OCI-LY3 (cell line): ENCODE measurements around the gene CDR2L.

Experiments used
- CTCF ChIP-seq: fragments of 200-600, 300-600 bp; sonication (generic); IDR thresholded peaks from 2 replicates; pipeline ENCODE4 v1.5.1; 2014; ENCODE audit warnings: antibody characterized with exemption, low read length, low read depth
- EZH2phosphoT487 ChIP-seq: fragments of 200-600 bp; shearing (Covaris generic); IDR thresholded peaks from 2 replicates; pipeline ENCODE4 v1.6.1; 2018; ENCODE audit warnings: antibody characterized with exemption, mixed run types, low read depth

GRCh38 chr17:75046407-75047289 lies 59.2 kb downstream of the CDR2L start, which contains the start of the genes ATP5PD and KCTD2:
- no peak for TF ChIP-seq CTCF
- TF ChIP-seq EZH2phosphoT487 = no peak
